HG03521 (cell line): ENCODE data around the gene RPS6KA5.
"Not testable (repeated sequence)": the region's sequence is repeated elsewhere in the genome, so short reads cannot be mapped to it uniquely, and the experiment has no call there.

Source experiments
- ATAC-seq: cut with Tn5 transposase; IDR thresholded peaks from one replicate; pipeline ENCODE4 v1.9.1; 2021; ENCODE audit warnings: mild to moderate bottlenecking, moderate library complexity; ENCODE audit not compliant: unreplicated experiment

RPS6KA5 gene

DNA sequence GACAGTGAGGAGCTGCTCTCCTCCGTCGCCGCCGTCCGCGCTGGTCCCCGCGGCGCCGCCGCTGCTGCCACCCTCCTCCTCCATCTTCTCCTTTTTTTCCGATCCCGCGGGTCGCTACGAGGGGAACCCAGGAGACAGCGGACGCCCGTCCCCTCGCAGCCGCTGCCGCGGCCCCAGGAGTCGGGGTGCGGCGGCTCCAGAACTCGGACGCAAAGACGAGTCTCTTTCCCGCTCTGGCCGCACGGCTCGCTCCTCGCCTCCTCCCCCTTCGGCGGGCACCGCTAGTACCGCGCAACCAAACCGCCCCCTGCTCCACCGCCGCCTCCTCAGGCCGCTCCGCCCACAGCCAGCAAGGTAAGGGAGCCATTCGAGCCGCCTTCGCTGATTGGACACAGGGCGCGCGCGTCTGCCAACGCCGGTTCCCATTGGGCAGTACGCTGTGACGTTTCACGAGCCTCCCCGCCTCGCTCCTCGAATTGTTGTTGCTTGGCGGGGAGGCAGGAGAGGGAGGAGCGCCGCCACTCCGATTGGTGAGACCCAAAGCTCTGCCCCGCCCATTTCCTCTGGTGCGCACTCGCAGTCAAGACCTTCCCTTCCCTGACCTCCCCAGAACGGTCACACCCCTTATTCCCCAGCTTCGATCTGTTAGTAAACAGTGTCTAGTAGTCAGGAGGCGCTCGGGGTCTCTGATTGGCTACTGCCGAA is at the start of gene RPS6KA5:
Gene RPS6KA5, minus strand, starts transcription at position 291 of the 705 bp plus-strand sequence. Its CDS starts 207 bp downstream, at position 84.
- peak; percentile 84 for ATAC-seq

DNA sequence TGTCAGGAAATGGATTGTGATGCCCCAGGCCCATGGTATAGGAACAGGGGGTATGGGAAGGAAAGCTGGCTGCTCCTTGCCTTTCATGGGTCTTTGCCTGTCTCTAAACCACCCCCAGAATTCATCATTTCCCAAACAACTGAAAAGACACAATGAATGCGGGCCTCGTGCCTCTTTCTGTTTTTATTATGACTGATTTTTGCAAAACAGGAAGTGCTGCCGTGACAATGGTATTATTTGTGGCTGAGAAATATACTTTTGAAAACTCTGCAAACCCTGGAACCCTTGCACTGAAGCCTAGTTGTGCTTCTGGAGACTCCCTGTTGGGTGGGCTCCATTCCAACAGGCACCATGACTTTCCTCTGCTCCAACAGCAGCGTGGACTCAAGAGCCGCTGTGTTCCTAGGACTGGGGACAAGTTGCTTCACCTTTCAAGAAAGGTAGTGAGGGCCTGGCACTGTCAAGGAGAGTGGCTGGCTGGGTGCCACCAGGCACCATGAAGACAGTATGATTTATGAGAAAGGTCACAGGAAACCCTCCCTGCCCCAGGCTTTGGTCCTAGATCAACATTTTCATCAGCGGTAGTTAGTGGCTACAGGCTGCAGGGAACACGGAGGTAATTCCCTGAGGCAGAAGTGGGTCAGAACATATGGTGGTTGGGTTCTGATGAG is 48.6 kb upstream of the RPS6KA5 start:
- ATAC-seq, result no peak

DNA sequence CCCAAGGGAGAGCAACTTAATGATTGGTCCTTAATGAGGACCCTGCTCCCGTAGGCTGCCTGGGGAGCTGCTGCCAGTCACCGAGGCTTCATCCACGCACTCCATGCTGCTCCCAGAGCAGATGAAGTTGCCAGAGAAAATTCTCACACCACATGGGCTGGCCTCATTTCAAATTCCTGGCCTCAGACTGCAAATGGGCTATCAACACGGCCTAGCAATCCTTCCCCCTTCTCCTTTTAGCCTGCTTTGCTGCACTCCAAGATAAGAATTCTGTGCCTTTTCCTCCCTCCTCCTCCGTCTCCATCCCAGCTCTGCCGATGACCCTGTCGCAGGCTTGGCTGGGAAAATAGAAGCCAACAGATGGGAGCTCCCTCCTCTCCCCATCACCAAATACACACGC is 42.7 kb upstream of the RPS6KA5 start:
- ATAC-seq, result no peak

- no peak for ATAC-seq
Measured at GRCh38 chr14:91100102-91100501, 39.7 kb upstream of the RPS6KA5 start.

GRCh38 chr14:91098591-91098990 is 38.1 kb upstream of the RPS6KA5 start:
- no peak for ATAC-seq

DNA sequence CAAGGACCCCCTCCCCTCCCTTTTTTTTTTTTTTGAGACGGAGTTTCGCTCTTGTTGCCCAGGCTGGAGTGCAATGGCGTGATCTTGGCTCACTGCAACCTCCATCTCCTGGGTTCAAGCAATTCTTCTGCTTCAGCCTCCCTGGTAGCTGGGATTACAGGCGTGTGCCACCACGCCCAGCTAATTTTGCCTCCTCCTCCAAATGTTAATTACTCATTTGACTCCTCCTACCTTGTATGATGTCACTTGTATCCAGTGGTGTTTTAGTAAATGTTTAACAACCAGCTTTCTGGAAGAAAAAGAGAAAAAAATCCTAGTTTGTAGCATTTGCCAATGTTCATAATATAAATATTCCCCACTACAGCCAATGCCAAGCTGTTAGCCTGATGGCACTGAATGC is 37.2 kb upstream of the RPS6KA5 start:
- ATAC-seq, result not testable (repeated sequence)

GRCh38 chr14:91095178-91095577 is 34.7 kb upstream of the RPS6KA5 start:
- no peak for ATAC-seq

DNA sequence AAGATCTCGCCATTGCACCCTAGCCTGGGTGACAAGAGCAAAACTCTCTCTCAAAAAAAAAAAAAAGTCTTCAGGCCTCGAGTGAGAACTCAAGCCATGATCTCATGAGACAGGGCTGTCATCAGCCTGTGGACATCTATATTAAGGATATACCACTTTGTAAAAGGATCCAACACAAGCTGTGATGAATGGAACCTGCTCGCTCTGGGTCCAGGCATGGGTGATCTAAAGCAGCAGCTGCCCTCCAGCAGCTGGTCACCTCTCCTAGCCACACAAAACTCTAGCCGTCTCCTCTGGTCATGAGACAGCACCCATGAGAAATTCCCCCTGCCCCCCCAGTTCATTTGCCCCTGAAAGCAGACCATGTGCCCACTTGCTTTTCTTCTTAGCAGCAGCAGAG is 34.3 kb upstream of the RPS6KA5 start:
- no peak for ATAC-seq

GRCh38 chr14:91093743-91094472 is 33.5 kb upstream of the RPS6KA5 start:
- ATAC-seq, result not testable (repeated sequence)

- no peak for ATAC-seq
Measured at GRCh38 chr14:91092073-91092472, 31.6 kb upstream of the RPS6KA5 start.

GRCh38 chr14:91090743-91091142 is 30.3 kb upstream of the RPS6KA5 start:
- no peak for ATAC-seq

GRCh38 chr14:91089958-91090535 is 29.6 kb upstream of the RPS6KA5 start:
- no peak for ATAC-seq

DNA sequence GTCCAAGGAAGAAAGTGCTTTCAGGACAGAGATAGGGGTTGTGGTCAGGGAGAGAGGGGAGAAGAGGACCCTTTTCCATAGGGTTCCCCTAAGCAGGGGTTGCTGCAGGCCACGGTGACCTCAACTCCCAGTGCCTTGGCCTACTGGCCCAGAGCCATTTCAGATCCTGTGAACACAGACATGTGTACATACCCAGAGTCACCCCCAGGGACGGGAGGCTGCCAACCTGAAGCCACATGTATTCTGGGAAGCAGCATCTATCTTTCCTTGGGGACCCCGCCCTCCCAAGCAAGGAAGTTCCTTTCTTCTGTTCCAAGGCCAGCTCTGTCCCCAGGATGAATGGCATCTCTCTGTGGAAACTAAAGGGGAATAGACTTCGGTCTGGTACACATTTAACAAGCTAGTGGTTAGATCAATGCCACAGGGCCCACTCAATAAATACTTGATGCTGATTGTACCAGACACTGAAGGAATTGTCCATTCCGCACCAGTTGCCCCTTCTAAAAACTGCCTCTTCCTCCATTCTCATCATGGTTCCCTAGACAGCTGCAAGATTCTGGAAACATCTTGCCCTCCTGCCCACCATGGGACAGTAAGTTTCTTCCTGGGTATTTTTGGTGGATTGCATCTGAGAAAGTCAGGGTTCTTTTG is 28.3 kb upstream of the RPS6KA5 start:
- ATAC-seq, result no peak

- ATAC-seq, result not testable (repeated sequence)
Measured at GRCh38 chr14:91087470-91087869, 27.0 kb upstream of the RPS6KA5 start.

- ATAC-seq, result no peak
Measured at GRCh38 chr14:91084516-91084915, 24.1 kb upstream of the RPS6KA5 start.

GRCh38 chr14:91082282-91082681 is 21.8 kb upstream of the RPS6KA5 start:
- no peak for ATAC-seq

- ATAC-seq, result no peak
Measured at GRCh38 chr14:91080071-91080470, 19.6 kb upstream of the RPS6KA5 start.

DNA sequence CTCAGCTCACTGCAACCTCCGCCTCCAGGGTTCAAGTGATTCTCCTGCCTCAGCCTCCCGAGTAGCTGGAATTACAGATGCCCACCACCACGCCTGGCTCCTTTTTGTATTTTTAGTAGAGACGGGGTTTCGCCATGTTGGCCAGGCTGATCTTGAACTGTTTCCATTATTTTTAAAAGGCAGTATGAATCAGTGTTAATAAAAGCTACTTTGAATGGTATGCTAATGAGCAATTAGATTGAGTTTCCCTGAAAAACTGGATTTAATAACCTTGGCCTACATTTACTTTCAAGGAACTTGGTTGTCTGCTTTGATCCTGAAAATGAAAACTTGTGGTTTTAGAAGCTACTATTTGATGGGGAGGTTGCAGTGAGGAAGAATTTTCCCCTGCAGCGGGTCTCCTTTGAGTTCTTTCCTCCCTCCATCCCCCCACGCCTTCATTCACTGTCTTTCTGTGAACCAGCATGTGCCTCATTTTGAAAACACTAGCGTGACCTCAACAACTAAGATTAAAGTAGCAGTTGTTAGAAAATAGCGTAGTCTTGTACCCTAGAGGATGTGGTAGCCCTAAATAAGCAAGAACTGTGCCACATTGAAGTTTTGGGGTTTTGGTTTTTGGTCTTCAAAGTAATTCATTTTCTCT is 17.8 kb upstream of the RPS6KA5 start:
- peak; percentile 66 for ATAC-seq

DNA sequence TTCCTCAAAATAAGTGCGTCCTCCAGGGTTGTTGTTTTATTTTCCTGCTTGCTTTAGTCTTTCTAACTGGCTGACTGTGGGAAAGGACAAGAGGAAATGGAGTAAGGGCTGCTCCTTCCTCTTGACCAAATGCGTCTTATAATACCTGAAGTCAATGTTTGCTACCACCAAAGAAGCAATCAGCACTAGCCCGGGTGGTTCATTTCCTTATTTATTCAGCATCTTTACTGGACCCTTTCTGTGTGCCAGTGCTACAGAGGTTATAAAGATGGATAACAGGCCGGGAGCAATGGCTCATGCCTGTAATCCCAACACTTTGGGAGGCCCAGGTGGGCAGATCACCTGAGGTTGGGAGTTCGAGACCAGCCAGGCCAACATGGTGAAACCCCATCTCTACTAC is 15.1 kb upstream of the RPS6KA5 start:
- no peak for ATAC-seq

- ATAC-seq, result no peak
Measured at GRCh38 chr14:91070572-91070971, 10.1 kb upstream of the RPS6KA5 start.
